C1 segment of cervical spinal cord (tissue), 14 donors: ENCODE results near the gene SCNN1A.

Experiments used
- DNase-seq, 14 donors: peaks; one replicate each; lab custom pipeline; 2025; lab: John Stamatoyannopoulos, UW

SCNN1A gene

DNA sequence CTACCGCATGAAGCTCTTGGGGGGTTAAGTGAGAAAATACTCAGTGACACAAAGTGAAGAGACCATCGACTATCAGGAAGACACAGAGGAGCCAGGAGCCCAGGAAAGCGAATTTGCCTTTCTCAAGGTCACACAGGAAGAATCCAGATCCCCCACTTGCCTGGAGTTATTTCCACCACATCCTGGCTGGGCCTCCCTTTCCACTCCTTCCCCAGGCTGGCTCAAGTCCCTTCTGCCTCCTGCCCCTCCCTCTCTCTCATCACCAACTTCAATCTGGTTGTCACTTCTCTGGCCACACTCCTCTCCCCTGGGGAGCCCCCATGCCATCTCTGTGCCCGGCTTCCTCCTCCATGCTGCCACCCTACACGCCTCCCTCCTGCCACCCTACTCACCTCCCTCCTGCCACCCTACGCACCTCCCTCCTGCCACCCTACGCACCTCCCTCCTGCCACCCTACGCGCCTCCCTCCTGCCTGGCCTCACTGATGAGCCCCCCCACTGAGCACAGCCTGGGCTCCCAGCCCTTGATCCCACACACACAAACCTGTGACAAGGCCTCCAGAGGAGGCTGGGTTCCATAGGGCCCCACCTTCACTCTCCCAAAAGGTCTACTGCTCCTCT lies 6.3 kb downstream of the SCNN1A start:
- no peak for DNase-seq

DNA sequence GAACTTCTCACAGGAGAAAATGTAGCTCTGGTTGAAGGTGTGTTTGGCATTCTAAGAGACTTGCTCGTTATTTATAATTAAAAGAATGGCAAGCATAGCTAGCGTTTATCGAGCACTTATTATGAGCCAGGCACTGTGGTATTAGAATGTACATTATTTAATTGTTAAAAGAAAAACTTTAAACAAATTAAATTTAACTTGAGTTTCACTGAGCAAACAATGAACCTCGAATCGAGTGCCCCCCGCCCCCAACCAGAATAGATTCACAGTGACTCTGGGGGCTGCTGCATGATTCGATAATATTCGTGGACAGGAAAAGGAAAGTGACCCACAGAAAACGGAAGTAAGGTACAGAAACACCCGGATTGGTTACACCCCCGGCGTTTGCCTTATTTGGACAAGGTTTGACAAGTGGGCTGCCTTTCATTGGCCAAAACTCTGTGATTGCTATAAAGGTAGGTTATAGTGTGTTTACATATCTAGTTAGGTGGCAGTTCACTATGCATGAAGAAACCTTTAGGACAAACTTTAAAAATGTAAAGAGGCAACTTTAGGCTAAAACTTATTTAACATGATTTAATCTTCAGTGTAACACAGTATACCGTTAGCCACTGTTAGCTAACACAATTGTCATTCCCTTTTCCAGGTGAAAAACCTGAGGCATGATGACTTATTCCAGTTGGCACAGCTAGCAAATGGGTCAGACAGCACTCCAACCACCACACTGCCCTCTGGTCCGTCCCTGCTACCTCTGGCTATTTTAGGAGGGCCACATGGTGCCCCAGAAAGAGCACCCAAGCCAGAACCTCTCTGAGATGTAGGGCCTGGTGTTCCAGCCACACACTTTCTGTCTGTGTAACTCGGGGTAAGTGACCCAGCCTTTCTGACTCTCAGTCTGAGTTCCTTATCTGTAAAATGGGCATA lies 7.1 kb downstream of the SCNN1A start:
- no peak for DNase-seq

DNA sequence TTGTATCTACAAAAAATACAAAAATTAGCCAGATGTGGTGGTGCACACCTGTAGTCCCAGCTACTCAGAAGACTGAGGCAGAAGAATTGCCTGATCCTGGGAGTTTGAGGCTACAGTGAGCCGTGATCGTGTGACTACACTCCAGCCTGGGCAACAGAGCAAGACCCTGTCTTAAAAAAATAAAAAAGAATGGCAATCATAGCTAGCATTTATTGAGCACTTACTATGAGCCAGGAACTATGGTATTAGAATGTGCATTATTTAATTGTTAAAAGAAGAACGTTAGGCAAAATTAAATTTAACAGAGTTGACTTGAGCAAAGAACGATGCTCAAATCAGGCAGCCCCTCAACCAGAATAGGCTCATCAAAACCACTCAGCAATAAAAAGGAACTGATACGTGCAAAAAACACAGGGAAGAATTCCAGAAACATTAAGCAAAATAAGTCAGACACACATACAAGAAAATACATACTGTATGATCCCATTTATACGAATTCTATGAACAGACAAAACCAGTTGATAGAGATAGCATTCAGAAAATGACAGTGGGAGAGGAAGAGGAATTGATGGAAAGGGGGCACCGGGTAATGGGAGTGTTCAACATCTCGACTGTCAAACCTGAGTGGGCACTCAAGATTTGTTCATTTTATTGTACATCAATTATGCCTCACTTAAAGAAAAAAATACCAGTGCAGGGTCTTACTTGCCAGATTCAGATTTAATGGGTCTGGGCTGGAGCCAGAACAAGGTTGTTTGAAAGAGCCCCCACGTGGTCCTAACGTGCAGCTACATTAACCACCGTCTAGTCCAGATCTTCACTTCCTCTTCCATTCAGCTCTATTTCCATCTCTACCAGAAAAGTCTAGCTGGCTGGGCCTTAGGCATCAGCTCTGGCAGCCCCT lies 8.0 kb downstream of the SCNN1A start:
- peak in 1 of 14 donors; percentile 19 for DNase-seq

DNA sequence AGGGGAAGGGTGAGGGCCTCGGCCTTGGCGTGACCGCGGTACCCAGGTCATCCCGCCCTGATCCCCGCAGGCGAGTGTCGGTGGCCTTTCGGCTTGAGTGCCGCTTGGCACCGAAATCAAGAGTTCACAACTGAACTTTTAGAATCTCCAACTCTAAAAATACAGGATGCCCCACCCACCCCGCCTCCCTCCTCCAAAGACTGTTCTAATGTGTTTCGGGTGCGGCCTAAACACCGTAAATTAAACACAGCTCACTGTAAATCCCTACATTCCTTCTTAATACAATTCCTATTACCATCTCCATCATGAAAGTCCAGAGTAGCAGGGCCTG lies 11.4 kb downstream of the SCNN1A start:
- no peak for DNase-seq

DNA sequence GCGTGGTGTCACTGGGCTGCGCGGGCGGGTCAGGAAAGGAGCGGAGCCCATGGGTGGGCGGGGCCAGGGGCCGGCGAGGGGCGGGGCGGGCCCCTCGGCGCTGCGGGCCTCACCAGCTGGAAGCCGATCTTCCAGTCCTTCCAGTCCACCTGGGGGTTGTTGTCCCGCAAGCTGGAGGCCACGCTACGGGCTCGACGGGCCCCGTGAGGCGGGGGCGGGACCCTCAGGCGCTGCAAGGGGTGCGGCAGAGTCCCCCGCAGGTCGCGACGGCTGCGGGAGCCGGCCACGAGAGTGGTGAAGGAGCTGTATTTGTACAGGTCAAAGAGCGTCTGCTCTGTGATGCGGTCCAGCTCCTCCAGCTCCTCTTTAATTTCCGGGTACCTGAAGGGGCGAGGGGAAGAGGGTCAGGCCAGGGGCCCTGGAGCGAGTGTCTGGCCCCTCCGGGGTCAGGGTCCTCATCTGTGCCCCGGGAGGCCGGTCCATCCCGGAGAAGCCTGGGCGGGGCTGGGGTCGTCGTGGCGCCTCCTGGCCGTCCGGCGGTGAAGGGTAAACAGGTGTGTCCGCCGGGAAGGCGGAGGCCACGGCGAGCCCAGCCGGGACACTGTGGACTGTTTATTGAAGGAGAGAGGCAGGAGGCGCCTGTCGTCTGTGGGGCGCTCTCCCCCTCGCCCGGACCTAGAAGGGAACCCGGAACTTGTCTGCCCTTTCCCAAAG lies 11.9 kb downstream of the SCNN1A start:
- DNase-seq: peak in 7 of 14 donors; percentile 23 to 55 (median 37)

DNA sequence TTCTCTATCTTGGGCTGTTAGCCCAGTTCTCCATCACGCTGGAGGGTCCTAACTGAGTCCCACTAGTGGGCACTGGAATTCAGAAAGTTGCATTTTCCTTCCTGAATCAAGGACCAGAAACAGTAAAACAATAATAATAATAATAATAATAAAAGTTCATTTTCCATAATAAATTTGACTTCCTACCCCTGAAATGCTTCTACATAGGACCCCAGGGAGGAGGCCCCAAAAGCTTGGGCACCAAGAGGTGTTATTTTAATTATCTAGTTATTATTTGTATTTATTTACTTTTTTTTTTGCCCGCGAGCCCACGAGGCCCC lies 12.4 kb downstream of the SCNN1A start:
- no peak for DNase-seq

DNA sequence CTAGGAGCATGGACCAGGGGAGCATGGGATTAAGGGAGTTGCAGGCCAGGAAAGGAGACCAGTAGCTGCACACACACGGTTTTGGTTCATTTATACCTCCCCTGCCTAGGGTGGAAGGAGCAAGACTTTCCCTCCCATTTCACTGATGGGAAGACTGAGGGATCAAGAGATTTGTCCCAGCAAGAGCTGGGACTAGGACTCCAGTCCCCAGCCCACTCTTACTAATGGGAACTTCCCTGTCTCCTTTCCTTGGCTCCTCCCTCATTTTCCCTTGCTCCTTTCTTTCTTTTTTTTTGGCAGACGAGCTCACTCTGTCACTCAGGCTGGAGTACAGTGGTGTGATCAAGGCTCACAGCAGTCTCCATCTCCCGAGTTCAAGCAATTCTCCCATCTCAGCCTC lies 13.0 kb downstream of the SCNN1A start:
- DNase-seq: no peak

DNA sequence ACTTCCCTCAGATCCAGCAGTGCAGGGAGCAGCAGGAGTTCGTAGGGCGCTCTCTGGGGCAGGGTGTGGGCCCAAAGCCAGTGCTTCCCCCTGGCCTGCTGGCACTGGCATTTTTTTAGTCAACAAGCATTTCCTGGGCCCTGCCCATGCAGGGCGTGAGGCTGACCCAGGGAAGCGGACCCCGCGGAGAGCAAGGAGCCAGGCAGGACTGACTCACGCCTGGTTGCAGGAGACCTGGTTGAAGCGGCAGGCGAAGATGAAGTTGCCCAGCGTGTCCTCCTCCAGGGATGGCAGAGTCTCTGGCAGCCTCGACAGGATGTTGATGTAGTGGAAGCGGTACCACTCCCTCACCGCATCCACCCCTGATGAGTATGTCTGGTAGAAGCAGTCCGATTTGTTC lies 13.5 kb downstream of the SCNN1A start:
- peak in 1 of 14 donors; percentile 43 for DNase-seq

DNA sequence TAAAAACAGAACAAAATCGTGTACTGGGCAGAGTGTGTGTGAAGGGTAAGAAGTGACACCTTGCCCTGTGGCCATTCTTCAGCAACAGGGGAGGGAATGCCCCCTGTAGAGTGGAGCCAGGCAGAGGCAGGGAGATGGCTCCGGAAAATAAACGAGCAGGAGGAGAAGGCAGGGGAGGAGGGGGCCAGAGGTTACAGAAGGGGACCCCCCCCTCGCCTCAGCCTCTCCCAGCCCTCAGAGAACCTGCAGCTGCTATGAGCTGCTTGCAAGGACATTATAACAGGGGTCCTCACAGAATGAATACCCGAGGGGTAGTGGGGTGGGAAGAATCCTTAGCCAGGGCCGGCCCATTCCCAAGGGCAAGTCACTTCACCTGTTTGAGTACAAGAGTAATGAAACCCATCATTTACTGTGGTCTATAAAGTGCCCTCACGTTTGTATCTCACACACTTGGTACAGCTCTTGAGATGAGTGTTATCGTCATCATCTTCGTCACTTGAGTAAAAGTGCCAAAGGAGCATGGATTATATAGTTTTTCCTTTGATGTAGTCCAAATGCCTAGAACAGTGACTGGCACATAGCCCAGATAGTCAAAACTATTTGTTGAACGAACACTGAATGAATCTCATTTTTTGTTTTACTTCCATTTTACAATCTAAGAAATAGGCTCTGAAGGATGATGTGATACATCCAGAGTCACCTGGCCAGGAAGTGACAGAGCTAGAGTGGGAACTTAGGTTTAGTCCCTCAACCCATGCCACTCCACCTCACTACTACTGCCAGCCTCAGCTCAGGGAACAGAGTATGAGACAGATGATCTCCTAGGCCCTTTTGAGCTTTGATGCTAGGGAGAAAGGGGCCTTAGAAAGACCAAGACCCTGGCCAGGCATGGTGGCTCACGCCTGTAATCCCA lies 14.5 kb downstream of the SCNN1A start:
- no peak for DNase-seq

DNA sequence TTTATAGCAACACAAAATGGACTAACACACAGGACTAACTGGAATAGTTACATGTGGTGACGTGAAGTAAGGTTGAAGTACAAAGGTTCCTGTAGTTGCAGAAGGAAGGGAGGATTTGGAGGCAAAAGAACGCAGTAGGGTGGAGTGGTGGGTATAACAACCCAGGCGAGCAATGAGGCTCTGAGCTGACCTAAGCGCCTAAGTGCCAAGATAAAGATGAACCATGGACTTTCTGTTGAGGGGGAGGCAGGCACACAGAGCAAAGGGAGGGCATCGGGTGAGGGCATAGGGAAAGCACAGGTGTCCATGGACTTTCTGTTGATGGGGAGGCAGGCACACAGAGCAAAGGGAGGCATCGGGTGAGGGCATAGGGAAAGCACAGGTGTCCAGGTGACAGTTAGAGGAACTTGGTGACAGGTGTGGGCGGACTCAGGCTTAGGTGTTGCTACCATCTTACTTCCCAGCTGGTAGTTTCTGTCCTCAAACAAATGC lies 15.2 kb downstream of the SCNN1A start:
- no peak for DNase-seq

DNA sequence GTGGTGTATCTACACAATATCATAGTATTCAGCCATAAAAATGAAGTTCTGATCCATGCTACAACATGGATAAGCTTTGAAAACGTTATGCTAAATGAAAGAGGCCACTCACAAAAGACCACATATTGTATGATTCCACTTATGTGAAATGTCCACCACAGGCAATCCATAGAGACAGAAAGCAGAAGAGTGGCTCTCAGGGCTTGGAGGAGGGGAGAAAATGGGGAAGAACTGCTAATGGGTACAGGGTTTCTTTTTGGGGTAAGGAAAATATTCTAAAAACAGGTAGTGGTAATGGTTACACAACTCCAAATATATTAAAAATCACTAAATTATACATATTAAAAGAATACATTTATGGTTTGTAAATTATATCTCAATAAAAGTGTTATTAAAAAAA lies 16.5 kb downstream of the SCNN1A start:
- no peak for DNase-seq

DNA sequence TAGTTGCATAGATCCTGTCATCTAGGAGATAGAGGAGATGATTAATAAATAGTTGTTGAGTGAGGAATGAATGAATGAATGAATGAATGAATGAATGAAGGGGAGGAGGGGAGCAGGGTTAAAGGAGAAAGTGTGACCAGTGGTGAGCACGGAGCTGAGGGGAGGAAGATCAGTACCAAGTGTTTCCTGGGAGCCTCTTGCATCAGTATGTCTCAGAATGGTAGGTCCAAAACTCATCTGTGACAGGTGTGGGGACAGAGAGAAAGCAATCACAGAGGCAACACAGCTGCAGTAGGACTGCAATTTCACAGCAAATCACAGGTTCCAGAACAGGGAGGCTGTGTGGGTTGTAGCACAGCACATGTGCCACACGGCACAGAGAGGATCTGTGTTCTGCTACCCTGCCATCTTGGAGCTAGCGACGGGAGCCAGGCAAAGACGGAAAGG lies 19.0 kb downstream of the SCNN1A start:
- DNase-seq: no peak

DNA sequence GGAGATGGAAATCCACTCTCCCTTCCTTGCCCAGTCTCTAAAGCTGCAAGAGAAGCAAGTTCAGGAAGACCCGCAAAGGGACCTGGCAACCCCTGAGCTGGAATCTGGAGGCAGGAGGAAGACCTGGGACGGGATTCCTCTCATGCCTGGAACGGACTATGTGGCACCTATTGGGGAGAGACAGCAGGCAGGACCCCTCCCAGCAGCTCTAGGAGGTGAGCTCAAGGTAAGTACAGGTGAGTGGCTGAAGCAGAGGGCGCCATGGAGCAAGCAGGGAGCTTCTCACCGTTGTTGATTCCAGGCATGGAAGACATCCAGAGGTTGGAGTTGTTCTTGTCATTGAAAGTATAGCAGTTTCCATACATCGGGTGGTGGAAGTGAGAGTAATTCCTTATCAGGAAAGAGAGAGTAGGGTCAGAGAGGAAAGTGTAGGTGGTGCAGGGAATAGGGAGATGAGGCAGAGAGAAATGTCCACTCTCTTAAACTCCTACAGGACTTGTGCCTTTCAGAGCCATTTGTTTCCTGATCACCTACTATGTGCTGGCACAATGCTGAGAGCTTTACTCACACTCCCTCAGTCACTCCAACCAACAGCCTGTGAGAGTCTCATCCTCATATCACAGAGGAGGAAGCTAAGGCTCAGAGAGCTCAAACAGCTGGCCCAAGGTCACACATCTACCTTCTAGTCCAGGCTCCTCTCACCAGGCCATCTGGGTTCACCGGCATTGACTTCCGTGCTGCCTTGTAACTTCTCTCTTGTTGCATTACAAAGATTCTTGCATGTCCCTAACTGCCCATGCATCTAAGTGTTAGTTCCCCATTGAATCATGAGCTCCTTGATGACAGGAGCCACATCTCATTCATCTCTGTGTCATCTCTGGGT lies 19.6 kb downstream of the SCNN1A start:
- no peak for DNase-seq

DNA sequence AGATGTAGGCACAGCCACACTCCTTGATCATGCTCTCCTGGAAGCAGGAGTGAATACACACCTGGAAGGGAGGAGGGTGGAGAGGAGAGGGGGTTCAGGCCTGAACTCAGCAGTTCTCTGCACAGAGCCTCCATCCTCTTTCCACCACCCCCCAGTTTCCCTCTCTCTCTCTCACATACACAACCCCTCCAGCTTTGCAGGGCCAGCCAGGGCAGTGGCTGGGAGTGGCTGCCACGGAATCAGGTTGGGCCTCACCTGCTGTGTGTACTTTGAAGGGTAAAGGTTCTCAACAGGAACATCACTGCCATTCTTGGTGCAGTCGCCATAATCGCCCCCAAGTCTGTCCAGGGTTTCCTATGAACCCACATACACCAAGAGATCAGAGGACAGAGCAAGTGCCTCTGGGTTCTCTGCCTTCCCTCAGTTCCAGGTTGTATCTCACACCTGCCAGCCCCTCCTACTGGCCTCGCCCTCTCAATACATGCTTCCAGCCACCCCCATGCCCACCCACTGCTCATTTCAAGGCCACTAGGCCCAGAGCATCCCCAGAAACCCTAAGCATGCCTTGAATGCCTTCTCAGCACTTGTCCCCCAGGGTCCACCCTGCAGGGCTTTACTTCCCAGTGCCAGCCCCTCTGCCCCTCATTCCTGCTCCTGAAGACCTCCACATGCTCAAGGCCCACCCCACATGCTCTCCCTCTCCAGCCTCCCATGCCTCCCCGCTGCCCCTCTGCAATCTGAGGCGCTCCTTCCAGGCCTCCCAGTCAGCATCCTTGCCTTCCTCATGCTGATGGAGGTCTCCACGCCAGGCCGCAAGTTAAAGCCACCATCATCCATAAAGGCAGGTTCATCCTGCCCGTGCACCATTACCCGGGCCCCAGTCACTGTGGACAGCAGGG lies 20.6 kb downstream of the SCNN1A start:
- DNase-seq: no peak

DNA sequence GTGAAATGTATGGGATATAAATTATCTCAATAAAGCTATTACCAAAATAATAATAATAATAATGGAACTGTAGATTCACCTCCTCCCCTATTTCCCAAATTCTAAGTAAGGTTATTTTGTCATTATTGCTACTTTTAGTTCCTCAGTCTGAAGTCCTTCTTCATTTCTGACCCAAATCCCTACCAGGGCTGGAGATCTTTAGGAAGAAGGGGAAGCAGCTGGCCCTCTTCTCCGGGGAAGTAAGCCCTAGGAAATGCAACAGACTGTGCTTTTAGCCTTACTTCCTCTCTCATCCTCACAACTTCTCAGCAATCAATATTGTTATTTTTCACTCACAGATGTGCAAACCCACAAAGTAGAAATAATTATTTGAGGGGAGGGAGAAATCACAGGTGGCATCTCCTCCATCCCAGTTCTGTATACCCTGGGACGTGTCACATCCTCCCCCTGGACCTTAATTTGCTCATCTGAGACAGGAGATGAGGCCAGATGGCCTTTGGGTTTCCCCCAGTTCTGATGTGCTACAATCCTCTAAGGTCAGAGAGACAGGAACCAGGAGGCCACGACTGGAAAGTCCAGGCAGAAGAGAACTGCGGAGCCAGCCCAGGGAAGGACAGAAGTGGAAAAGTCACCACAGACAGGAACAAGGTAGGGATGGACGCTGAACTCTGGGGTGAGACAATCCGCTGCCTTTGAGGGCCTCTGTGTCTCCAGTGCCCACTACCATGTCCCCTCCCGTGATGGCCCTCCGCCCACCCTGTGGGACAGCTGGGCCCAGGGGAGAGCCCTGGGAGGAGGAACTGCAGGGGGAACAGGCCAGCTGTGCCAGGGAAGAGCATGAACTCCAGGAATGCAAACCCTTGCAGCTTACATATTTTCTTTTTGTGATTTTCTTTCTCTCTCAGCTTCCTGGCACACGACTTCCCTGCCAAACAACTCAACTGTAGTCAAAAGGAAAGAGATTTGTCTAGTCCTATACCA lies 22.9 kb downstream of the SCNN1A start:
- no peak for DNase-seq

DNA sequence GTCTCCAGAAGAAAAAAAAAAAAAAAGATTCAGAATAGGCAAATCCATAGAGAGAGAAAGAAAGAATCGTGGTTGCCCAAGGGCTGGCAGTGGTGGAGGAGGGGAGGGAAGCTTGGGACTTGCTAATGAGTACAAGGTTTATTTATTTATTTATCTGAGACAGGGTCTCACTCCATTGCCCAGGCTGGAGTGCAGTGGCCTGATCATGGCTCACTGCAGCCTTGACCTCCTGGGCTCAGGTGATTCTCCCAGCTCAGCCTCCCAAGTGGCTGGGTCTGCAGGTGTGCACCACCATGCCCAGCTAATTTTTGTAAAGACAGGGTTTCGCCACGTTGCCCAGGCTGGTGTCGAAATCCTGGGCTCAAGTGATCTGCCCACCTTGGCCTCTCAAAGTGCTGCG lies 23.7 kb downstream of the SCNN1A start:
- DNase-seq: no peak
